GM18526 (cell line): Measurements from ENCODE around the gene COX4I1.

Source experiments
- POLR2A ChIP-seq: IDR thresholded peaks from 3 replicates; pipeline ENCODE4 v1.6.1; 2011; ENCODE audit not compliant: insufficient read length; ENCODE audit errors: extremely low read depth

The COX4I1 gene

GRCh38 chr16:85824161-85825135, 25.0 kb downstream of the COX4I1 start:
- TF ChIP-seq POLR2A: no peak

- TF ChIP-seq POLR2A: no peak
Observed at GRCh38 chr16:85825326-85825725, 25.8 kb downstream of the COX4I1 start.

- no peak for TF ChIP-seq POLR2A
Observed at GRCh38 chr16:85826686-85827247, 27.3 kb downstream of the COX4I1 start.

GRCh38 chr16:85828166-85828565, 28.7 kb downstream of the COX4I1 start:
- no peak for TF ChIP-seq POLR2A

- TF ChIP-seq POLR2A: no peak
Observed at GRCh38 chr16:85829171-85829719, 29.8 kb downstream of the COX4I1 start.

- no peak for TF ChIP-seq POLR2A
Observed at GRCh38 chr16:85829751-85830445, 30.4 kb downstream of the COX4I1 start.

- TF ChIP-seq POLR2A: no peak
Observed at GRCh38 chr16:85830821-85831220, 31.3 kb downstream of the COX4I1 start.

GRCh38 chr16:85832570-85833218, 33.2 kb downstream of the COX4I1 start:
- no peak for TF ChIP-seq POLR2A

GRCh38 chr16:85833219-85833920, 33.9 kb downstream of the COX4I1 start:
- no peak for TF ChIP-seq POLR2A

GRCh38 chr16:85834741-85835140, 35.2 kb downstream of the COX4I1 start:
- no peak for TF ChIP-seq POLR2A

GRCh38 chr16:85835227-85835751, 35.8 kb downstream of the COX4I1 start:
- no peak for TF ChIP-seq POLR2A

- no peak for TF ChIP-seq POLR2A
Observed at GRCh38 chr16:85835956-85836705, 36.6 kb downstream of the COX4I1 start.

- no peak for TF ChIP-seq POLR2A
Observed at GRCh38 chr16:85836706-85837582, 37.4 kb downstream of the COX4I1 start.

- TF ChIP-seq POLR2A: no peak
Observed at GRCh38 chr16:85838381-85838780, 38.9 kb downstream of the COX4I1 start.
